AG09309 (cell line): ENCODE data around the gene MYO7B.
"Not testable (repeated sequence)": the region's sequence is repeated elsewhere in the genome, so short reads cannot be mapped to it uniquely, and the experiment has no call there.

Experiments
- DNase-seq: peaks from one replicate; pipeline ENCODE4 v3.0.0-alpha.2; 2010; ENCODE audit warnings: low read depth
- H3K4me3 ChIP-seq: 2 replicates; pipeline ENCODE4 v1.5.1; 2011; ENCODE audit warnings: mild to moderate bottlenecking, low read depth, low read length, moderate library complexity; ENCODE audit not compliant: control insufficient read depth
- TF ChIP-seq, protein P1 (sequence below): IDR thresholded peaks from 2 replicates; pipeline ENCODE4 v1.5.1; 2011; ENCODE audit warnings: mild to moderate bottlenecking, low read depth, low read length, inconsistent platforms; ENCODE audit not compliant: insufficient read depth, control insufficient read depth; ENCODE audit errors: missing control alignments

Gene MYO7B

DNA sequence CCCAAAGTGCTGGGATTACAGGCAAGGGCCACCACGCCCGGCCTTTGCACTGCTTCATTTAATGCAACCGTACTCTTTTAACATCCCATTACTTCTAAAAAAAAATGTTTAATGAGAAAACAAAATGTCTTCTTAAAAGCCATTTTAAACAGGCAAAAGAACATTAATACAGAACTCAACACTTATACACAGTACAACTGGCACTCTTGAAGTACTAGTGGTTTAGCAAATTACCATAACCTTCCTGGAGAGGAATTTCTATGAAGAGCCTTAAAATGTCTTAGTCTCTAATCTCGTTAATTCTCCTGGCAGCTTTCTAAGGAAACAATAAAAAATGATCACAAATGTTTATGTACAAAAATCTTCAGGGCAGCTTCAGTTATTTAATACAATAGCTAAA lies 15.1 kb upstream of the MYO7B start:
- no peak overlapping the region for H3K4me3 ChIP-seq
- DNase-seq, result no peak
- TF ChIP-seq, protein P1, sequence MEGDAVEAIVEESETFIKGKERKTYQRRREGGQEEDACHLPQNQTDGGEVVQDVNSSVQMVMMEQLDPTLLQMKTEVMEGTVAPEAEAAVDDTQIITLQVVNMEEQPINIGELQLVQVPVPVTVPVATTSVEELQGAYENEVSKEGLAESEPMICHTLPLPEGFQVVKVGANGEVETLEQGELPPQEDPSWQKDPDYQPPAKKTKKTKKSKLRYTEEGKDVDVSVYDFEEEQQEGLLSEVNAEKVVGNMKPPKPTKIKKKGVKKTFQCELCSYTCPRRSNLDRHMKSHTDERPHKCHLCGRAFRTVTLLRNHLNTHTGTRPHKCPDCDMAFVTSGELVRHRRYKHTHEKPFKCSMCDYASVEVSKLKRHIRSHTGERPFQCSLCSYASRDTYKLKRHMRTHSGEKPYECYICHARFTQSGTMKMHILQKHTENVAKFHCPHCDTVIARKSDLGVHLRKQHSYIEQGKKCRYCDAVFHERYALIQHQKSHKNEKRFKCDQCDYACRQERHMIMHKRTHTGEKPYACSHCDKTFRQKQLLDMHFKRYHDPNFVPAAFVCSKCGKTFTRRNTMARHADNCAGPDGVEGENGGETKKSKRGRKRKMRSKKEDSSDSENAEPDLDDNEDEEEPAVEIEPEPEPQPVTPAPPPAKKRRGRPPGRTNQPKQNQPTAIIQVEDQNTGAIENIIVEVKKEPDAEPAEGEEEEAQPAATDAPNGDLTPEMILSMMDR, result no peak

DNA sequence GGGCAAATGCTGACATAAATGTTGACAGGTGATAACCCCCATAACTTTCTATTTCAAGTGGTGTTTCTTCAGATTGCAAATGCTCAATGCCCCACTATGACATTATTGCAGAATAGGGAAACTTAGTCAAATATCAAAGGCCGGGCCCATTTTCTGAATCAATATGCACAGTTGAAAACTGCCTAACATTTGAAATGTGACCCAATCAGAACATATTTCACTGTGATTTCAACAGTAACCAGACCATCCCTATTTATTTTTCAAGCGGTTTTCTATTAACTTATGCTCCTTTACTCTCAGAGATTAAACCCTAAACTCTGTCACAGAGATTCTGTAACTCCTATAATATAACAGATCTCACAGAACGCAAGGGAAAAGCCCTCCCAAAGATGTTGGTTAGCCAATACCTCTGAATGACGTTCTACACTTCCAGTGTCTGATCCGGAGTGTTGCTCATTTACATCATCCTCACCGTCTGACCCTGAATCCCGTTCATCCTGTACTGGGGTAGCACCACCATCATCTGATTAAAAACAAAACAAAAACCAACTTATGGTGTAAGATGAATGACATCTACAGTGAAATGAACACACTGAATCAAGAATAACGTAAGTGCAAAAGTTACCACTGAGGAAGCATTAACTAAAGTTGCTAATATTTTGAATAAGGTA lies 12.1 kb upstream of the MYO7B start:
- DNase-seq, result no peak
- TF ChIP-seq, protein P1, result no peak
- H3K4me3 ChIP-seq, result no peak overlapping the region

DNA sequence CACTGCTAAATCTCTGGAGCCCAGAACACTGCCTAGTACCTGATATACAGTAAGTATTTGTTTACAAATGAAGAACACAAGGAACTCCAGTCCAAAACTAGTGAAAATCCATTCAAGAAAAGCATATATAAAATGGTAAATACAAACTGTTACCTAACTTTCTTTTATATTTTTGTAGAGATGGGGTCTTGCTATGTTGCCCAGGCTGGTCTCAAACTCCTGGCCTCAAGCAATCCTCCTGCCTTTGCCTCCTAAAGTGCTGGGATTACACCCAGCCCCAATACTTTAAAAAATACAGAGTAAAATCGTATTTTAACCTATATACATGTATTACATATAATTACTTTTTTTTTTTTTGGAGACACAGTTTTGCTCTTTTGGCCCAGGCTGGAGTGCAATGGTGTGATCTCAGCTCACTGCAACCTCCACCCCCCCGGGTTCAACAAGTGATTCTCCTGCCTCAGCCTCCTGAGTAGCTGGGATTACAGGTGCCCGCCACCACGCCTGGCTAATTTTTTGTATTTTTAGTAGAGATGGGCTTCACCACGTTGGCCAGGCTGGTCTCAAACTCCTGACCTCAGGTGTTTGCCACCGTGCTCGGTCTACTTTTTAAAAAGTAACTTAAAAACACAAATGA lies 11.2 kb upstream of the MYO7B start:
- H3K4me3 ChIP-seq, DNase-seq: not testable (repeated sequence)

DNA sequence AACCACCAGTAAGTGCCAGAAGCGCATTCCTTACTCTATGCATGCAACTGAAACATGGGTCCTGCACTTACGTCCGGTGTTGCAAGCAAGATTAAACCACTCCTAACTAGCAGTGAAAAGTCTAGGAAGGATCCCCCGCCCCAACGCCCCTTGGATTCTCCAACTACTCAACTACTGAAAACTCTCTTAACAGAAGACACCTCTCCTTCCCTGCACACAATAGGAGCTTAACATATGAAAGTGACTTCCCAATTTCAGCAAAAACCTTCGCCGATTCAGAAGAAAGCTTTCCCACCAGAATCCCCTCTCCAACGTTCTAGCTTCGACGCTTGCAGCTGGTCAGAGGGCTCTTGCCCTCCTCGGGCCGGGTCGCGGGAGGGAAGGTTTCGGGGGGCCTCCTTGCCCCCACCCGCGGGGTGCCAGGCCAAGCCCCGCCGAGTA lies 9.8 kb upstream of the MYO7B start:
- H3K4me3 ChIP-seq, result peak overlapping the region; percentile 73
- no peak for DNase-seq
- TF ChIP-seq, protein P1, result no peak

DNA sequence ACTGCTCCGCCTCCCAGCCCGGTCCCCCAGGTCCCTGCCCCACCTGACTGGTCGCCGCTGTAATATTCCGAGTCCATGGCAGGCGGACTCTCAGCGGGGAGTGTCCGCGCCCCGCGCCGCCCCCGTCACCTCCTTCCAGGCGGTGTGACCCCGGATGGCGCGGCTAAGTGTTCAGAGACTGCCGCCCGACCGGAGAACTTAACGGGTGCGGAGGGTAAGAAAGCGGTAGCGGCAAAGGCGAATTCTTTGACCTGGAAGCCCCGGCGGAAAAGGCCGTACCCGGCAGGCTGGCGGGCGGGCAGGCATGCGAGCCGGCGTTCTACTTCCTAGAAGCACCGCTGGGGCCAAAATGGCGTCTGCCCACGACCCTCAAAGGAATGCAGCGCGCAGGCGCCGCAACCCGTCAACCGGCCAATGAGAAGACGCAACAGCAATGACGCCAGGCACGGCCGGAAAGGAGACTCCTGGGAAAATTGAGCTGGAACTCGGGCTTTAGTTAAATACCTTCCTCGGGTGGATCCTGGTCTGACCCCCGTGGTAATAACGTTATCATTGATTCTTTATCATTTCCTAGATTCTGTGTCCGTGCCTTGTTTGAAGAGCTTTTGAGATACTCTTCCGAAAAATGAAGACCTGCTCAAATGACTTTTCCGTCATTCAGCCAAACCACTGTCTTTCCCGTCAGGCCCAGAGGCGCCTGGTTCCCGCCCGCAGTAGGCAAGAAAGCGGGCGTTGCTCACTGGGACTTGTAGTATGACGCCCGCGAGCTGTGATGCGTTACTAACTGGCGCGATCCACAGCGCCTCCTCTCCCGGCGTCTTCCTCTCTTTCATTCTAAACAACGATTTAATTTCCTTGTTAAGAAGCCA lies 9.1 kb upstream of the MYO7B start, which contains the start of gene IWS1:
IWS1 (minus strand) TSS at position 358 of the 869 bp plus-strand sequence; CDS start at position 77, 281 bp downstream.
- TF ChIP-seq, protein P1, result peak; percentile 24
- H3K4me3 ChIP-seq, result peak within 1 kb of the TSS; percentile 73
- peak; percentile 80 for DNase-seq

DNA sequence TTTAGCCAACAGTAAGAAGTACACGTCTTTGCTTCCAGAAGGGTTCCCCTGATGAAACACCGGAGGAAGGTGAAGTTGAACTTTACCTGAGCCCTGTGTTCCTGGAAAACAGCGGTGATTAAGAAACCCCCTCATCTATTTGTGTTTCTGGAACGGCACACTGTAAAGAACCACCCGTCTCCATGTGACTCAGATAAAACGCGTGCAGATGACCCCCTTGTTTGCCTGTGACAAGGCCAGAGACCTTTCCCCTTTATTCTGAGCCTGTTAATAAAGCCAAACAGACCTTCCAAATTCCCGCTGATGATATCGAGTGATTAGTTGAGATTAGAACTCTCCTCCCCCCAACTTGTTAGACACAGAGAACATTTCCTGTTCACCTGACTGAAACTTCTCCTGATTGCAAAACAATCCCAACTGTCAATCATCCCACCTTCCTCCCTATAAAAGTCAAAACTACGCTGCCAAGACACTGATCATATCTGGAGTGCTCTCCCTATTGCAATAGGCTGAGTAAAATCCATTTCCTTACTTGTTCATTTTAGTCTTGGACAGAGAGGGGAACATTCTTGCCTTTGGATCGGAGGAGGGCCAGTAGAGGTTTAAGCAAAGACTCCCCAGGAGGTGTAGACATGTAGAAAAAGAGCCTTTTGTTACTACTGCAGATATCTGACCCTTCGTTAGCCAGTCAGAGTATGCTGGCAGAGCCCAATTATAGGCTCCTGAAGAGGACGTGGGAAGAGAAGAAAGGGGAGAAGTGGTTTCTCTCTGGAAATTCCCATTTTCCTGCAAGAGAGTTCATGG lies 8.3 kb upstream of the MYO7B start:
- TF ChIP-seq, protein P1, result no peak
- peak overlapping the region; percentile 73 for H3K4me3 ChIP-seq
- DNase-seq, result no peak
